ENCODE results near the gene AMHR2. TPM values are rescaled to one million over a fixed set of nuclear protein-coding genes. Genes with fewer than 3 reads are reported as not detected.
"Not testable (repeated sequence)": the region's sequence is repeated elsewhere in the genome, so short reads cannot be mapped to it uniquely, and the experiment has no call there.

The AMHR2 gene
- not detected for polyA plus RNA-seq (2013, experiment 1 of 2; ENCODE audit: insufficient read length)
- not detected for polyA plus RNA-seq (2013, experiment 2 of 2; ENCODE audit: insufficient read length)

GRCh38 chr12:53423597-53423996 lies at the start of gene AMHR2:
AMHR2 (plus strand) TSS chr12:53423855; CDS start chr12:53423935, 80 bp downstream.
- no peak for DNase-seq

GRCh38 chr12:53374277-53374676 lies 49.4 kb upstream of the AMHR2 start:
- DNase-seq: not testable (repeated sequence)

GRCh38 chr12:53376747-53377146 lies 46.9 kb upstream of the AMHR2 start:
- no peak for DNase-seq

GRCh38 chr12:53378222-53378621 lies 45.4 kb upstream of the AMHR2 start:
- DNase-seq: no peak

GRCh38 chr12:53378724-53379388 lies 44.8 kb upstream of the AMHR2 start:
- no peak for DNase-seq

GRCh38 chr12:53379389-53380103 lies 44.1 kb upstream of the AMHR2 start:
- DNase-seq: peak; percentile 100

GRCh38 chr12:53380104-53380793 lies 43.4 kb upstream of the AMHR2 start, which contains the start of gene SP1:
SP1 (plus strand) TSS chr12:53380176; CDS start chr12:53380292, 116 bp downstream.
- peak; percentile 97 for DNase-seq

GRCh38 chr12:53380794-53381730 lies 42.6 kb upstream of the AMHR2 start:
- peak; percentile 32 for DNase-seq

GRCh38 chr12:53381731-53382630 lies 41.7 kb upstream of the AMHR2 start:
- peak; percentile 33 for DNase-seq

- no peak for DNase-seq
Observed at GRCh38 chr12:53383258-53383657, 40.4 kb upstream of the AMHR2 start.

GRCh38 chr12:53386381-53386780 lies 37.3 kb upstream of the AMHR2 start:
- DNase-seq: not testable (repeated sequence)

- DNase-seq: no peak
Observed at GRCh38 chr12:53388932-53389331, 34.7 kb upstream of the AMHR2 start.

- no peak for DNase-seq
Observed at GRCh38 chr12:53389702-53390101, 34.0 kb upstream of the AMHR2 start.

GRCh38 chr12:53391724-53392123 lies 31.9 kb upstream of the AMHR2 start:
- no peak for DNase-seq

GRCh38 chr12:53399896-53400295 lies 23.8 kb upstream of the AMHR2 start:
- DNase-seq: no peak

GRCh38 chr12:53402351-53402750 lies 21.3 kb upstream of the AMHR2 start:
- not testable (repeated sequence) for DNase-seq

GRCh38 chr12:53402871-53403270 lies 20.8 kb upstream of the AMHR2 start:
- no peak for DNase-seq

- DNase-seq: no peak
Observed at GRCh38 chr12:53410951-53411350, 12.7 kb upstream of the AMHR2 start.

GRCh38 chr12:53413485-53414204 lies 10.0 kb upstream of the AMHR2 start:
- no peak for DNase-seq

GRCh38 chr12:53414756-53415417 lies 8.8 kb upstream of the AMHR2 start:
- DNase-seq: no peak
